Duodenal mucosa (tissue), 2 donors: Measurements from ENCODE around the gene SMC5.
"Not testable (repeated sequence)": the region's sequence is repeated elsewhere in the genome, so short reads cannot be mapped to it uniquely, and the experiment has no call there.

Source experiments
- H3K27ac ChIP-seq: one replicate; pipeline ENCODE4 v1.7.0; 2013; ENCODE audit warnings: low read depth, low read length
- H3K27me3 ChIP-seq, 2 donors: one replicate each; pipeline ENCODE4 v1.7.0; 2013; ENCODE audit warnings: low read length in 2 of 2, control low read depth in 1 of 2; ENCODE audit not compliant: insufficient read depth in 2 of 2, control insufficient read depth in 1 of 2
- H3K36me3 ChIP-seq, 2 donors: one replicate each; pipeline ENCODE4 v1.7.0; 2013; ENCODE audit warnings: low read length in 2 of 2, control low read depth in 1 of 2; ENCODE audit not compliant: insufficient read depth in 2 of 2, control insufficient read depth in 1 of 2
- H3K4me1 ChIP-seq, 2 donors: one replicate each; pipeline ENCODE4 v1.7.0; 2013; ENCODE audit warnings: low read length in 2 of 2, control low read depth in 1 of 2; ENCODE audit not compliant: insufficient read depth in 2 of 2, control insufficient read depth in 1 of 2
- H3K4me3 ChIP-seq, 2 donors: one replicate each; pipeline ENCODE4 v1.7.0; 2013; ENCODE audit warnings: low read length in 2 of 2, low read depth in 1 of 2
- H3K9ac ChIP-seq, 2 donors: one replicate each; pipeline ENCODE4 v1.7.0; 2013; ENCODE audit warnings: low read length in 2 of 2, low read depth in 1 of 2
- H3K9me3 ChIP-seq, 2 donors: one replicate each; pipeline ENCODE4 v1.7.0; 2013; ENCODE audit warnings: low read length in 2 of 2, control low read depth in 1 of 2; ENCODE audit not compliant: control insufficient read depth in 1 of 2

Gene SMC5

DNA sequence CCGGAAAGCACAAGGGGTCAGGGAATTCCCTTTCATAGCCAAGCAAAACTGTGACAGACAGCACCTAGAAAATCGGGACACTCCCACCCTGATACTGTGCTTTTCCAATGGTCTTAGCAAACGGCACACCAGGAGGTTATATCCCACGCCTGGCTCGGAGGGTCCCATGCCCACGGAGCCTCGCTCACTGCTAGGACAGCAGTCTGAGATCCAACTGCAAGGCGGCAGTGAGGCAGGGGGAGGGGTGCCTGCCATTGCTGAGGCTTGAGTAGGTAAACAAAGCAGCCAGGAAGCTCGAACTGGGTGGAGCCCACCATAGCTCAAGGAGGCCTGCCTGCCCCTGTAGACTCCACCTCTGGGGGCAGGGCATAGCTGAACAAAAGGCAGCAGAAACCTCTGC is 24.6 kb upstream of the SMC5 start:
- not testable (repeated sequence) for H3K36me3 ChIP-seq, H3K4me1 ChIP-seq

DNA sequence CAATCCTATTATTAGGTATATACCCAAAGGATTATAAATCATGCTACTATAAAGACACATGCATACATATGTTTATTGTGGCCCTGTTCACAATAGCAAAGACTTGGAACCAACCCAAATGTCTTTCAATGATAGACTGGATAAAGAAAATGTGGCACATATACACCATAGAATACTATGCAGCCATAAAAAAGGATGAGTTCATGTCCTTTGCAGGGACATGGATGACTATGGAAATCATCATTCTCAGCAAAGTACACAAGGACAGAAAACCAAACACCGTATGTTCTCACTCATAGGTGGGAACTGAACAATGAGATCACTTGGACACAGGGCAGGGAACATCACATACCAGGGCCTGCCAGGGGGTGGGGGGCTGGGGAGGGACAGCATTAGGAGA is 12.8 kb upstream of the SMC5 start:
- not testable (repeated sequence) for H3K9me3 ChIP-seq, H3K9ac ChIP-seq, H3K27me3 ChIP-seq, H3K27ac ChIP-seq, H3K4me3 ChIP-seq, H3K36me3 ChIP-seq, H3K4me1 ChIP-seq

More for the DNA sequence above, 24.6 kb upstream of the SMC5 start:
- not testable (repeated sequence) for H3K9me3 ChIP-seq, H3K27ac ChIP-seq, H3K27me3 ChIP-seq, H3K4me3 ChIP-seq, H3K9ac ChIP-seq

DNA sequence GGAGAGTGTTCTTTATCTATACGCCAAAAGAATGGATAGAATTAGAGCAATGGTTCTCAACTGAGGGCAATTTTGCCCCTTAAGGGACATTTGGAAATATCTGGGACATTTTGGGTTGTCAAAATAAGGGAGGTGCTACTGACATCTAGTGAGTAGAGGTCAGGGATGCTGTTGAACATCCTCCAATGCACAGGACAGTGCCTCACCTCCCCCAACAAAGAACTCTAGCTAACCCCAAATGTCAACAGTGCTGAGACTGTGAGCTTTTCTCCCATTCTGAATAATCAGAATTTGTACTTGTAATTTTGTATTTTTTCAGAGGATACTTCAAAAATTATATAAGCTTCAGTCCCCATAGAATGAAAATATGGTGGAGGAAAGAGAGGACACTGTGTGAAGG is 8.6 kb upstream of the SMC5 start:
- Histone ChIP-seq H3K27ac (no peak overlapping the region), H3K9me3 (no peaks in the 10 kb centered on the region), H3K4me3 (no peak overlapping the region), H3K9ac (no peak overlapping the region), H3K27me3 (no peaks in the 10 kb centered on the region), H3K4me1 (no peaks in the 10 kb centered on the region), H3K36me3 (no peaks in the 10 kb centered on the region)

DNA sequence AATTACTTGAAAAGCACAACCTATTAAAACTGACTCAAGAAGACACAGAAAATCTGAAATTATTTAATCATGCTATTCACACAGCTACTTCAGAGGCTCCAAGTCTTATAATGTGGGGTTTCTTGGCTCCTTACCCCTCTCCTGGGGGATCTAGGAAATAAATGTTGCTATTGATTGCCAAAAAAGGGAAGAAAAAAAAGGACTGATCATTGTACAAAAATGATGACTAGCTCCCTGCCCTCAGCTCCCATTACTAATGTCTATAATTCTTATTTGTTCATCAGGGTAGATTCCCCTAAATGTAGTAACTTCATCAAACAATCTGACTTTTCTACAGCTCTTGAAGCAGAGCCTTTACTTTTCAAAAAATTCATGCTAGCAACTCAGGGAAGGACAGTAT is 3.3 kb upstream of the SMC5 start:
- H3K4me3 ChIP-seq: peak overlapping the region; percentile 59 to 62
- H3K9me3 ChIP-seq: no peaks in the 10 kb centered on the region
- no peak overlapping the region for H3K27ac ChIP-seq
- H3K27me3 ChIP-seq: no peaks in the 10 kb centered on the region
- H3K9ac ChIP-seq: peak overlapping the region in 1 of 2 donors; percentile 60
- no peaks in the 10 kb centered on the region for H3K36me3 ChIP-seq
- peaks cover 10 to 20% of the 10 kb centered on the region in 2 donors for H3K4me1 ChIP-seq

DNA sequence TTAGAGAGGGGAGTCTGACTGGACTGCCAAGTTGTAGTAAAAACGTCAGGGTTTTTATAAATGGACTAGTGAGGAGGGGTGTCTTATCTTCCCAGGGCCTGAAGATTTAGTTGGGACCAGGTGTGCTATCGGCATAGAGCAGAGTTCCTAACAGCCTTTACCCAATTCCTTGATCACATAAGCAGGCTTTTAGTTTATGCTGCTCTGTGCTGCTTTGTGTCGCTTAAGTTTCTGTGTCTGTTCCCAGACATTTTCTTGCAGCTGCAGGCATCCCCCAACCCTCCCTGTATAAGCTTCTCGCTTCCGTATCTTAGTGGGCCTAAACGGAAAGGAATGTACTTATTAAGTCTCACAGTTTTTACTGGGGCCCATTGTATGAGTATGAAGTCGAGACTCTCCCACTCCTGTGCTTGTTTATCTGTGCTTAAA is 2.6 kb upstream of the SMC5 start:
- Histone ChIP-seq H3K27ac (no peak overlapping the region), H3K9ac (peak overlapping the region; percentile 58 to 60), H3K4me3 (peak overlapping the region; percentile 59 to 62), H3K9me3 (no peaks in the 10 kb centered on the region), H3K27me3 (no peaks in the 10 kb centered on the region), H3K36me3 (no peaks in the 10 kb centered on the region), H3K4me1 (peaks cover 17 to 25% of the 10 kb centered on the region in 2 donors)

DNA sequence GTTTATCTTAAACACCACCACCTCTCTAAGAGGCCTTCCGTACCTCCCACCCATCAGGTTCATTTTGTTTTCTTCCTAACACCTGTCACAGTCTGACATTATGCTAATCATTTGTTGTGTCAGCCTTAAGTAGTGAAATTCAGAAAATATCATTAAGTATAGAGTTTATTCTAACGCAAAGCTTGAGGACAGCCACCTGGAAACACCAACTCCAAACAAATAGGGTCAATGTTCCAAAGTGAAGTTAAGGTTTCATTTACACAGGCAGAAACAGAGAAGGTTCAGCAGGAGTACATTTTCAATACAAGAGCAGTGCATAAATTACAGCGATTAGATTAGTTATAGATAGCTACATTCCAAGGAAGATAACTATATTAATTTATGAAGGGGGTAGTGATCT is 1.3 kb upstream of the SMC5 start:
- Histone ChIP-seq H3K4me3 (peak overlapping the region; percentile 86 to 96), H3K9ac (peak overlapping the region; percentile 74 to 95), H3K4me1 (peaks cover 25 to 30% of the 10 kb centered on the region in 2 donors), H3K27me3 (no peaks in the 10 kb centered on the region), H3K36me3 (no peaks in the 10 kb centered on the region), H3K9me3 (no peaks in the 10 kb centered on the region), H3K27ac (peak overlapping the region; percentile 39)

DNA sequence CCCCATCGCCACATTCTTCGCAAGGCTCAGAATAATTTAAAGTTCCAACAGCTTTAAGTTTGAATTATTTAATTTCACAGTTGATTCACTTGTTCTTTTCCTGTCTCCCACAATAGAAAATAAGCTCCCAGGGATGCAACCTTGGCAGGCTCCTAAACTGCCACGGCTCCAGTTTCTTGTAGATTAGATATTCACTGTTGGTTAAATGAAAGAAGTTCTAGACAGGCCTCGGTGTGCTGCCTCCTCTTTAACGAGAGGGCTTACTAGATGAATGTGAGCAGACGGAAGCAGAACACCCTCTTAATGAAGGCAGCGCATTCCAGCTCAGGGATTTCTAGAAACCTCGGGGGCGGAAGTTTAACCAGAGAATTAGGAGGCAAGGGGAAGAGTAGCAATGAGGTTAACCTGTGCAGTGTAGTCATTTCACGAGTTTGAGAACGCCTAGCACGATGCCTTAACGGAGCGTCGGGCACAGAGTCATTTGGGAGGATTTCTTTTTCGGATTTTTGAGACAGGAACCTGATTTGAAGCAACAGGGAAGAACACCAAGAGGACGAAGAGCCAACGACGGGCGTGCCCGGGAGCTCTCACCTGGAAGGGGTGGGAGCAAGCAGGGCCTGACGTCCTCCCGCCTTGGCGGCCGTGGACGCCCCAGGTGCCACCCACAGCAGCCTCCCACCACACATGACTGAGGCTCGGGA is 637 bp upstream of the SMC5 start:
- H3K4me3 ChIP-seq: peak overlapping the region; percentile 86 to 96
- H3K9me3 ChIP-seq: no peaks in the 10 kb centered on the region
- H3K9ac ChIP-seq: peak overlapping the region; percentile 74 to 95
- no peaks in the 10 kb centered on the region for H3K27me3 ChIP-seq
- H3K27ac ChIP-seq: peak overlapping the region; percentile 90
- H3K36me3 ChIP-seq: peaks cover 0 to 2% of the 10 kb centered on the region in 2 donors
- H3K4me1 ChIP-seq: peaks cover 25 to 34% of the 10 kb centered on the region in 2 donors

DNA sequence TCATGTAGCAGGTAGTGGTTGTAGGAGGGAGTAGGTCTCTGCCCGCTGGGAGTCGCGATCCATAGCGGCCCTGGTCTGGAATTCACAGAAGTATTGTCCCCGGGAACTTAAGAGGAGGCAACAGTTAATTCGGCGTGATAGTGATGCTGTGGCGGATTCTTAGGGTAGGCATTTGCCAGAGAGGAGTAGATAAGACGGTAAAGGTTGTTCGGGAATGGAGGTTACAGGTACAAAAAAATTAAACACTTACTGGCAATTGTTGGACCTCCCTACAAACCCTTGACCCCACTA is 679 bp downstream of the SMC5 start:
- Histone ChIP-seq H3K9me3 (no peaks in the 10 kb centered on the region), H3K4me3 (peak overlapping the region; percentile 86 to 96), H3K27me3 (no peaks in the 10 kb centered on the region), H3K27ac (peak overlapping the region; percentile 90), H3K9ac (peak overlapping the region; percentile 95 to 96), H3K4me1 (peaks cover 25 to 34% of the 10 kb centered on the region in 2 donors), H3K36me3 (peaks cover 0 to 11% of the 10 kb centered on the region in 2 donors)

DNA sequence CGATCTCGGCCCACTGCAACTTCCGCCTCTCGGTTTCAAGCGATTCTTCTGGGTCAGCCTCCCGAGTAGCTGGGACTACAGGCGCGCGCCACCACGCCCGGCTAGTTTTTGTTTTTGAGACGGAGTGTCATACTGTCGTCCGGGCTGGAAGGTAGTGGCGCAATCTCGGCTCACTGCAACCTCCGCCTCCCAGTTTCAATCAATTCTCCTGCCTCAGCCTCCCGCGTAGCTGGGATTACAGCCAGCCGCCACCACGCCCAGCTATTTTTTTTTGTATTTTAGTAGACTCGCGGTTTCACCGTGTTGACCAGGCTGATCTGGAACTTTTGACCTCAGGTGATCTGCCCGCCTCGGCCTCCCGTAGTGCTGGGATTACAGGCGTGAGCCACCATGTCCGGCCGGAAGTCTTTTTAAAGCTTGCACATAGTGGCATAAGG is 1.2 kb downstream of the SMC5 start:
- H3K36me3 ChIP-seq: peaks cover 4 to 17% of the 10 kb centered on the region in 2 donors
- no peak overlapping the region for H3K27ac ChIP-seq
- no peaks in the 10 kb centered on the region for H3K27me3 ChIP-seq
- peaks cover 25 to 34% of the 10 kb centered on the region in 2 donors for H3K4me1 ChIP-seq
- H3K9me3 ChIP-seq: no peaks in the 10 kb centered on the region
- peak overlapping the region in 1 of 2 donors; percentile 95 for H3K9ac ChIP-seq
- H3K4me3 ChIP-seq: peak overlapping the region; percentile 86 to 96

DNA sequence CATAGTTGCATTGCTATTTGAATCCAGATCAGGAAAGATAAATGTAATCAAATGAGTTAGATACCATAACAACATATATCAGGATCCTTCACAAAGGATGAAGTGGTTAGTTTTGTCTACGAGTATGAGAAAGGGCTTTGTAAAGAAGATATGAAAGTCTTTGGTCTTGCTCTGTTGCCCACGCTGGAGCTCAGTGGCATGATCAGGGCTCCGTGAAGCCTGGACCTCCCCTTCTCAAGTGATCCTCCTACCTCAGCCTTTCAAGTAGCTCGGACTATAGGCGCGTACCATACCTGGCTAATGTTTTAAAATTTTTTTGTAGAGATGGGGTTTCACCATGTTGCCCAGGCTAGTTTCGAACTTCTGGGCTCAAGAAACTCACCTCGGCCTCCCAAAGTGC is 1.8 kb downstream of the SMC5 start:
- H3K4me1 ChIP-seq: peaks cover 25 to 34% of the 10 kb centered on the region in 2 donors
- peaks cover 4 to 20% of the 10 kb centered on the region in 2 donors for H3K36me3 ChIP-seq
- no peak overlapping the region for H3K9ac ChIP-seq
- H3K9me3 ChIP-seq: no peaks in the 10 kb centered on the region
- peak overlapping the region in 1 of 2 donors; percentile 86 for H3K4me3 ChIP-seq
- H3K27me3 ChIP-seq: no peaks in the 10 kb centered on the region
- no peak overlapping the region for H3K27ac ChIP-seq
